Hematopoietic multipotent progenitor cell treated with erythropoietin and hydrocortisone succinate and interleukin-3 and kit ligand, for 4 days (in vitro differentiated cells): ENCODE data around the gene A1CF.
A peak's percentile ranks its signal among the peaks of the same experiment; 100 is the strongest.

Experiments
- DNase-seq: peaks from one replicate; pipeline ENCODE4 v3.0.0-alpha.2; 2015

Gene A1CF

GRCh38 chr10:50861370-50861769, 24.1 kb downstream of the A1CF start:
- DNase-seq, result no peak

DNA sequence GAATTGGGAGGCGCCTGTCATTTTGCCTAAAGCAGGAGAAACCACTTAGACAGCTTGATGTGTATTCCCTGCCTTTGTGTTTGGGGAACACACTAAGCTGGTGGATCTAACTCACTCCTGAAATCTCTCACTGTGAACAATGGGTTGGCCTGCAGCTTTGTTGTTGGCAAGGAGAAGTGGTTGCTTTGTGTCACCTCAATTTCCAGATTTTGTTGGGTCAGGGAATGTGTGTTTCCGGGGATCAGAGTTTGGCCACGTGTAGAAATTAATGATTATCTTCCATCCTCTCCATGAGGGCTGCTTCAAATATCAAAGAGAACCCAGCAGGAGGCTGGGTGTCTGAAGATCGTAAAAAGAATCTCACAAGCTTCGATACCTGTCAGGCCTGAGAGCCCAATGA, 27.8 kb downstream of the A1CF start:
- no peak for DNase-seq

- DNase-seq, result no peak
Measured at GRCh38 chr10:50855461-50855860, 30.0 kb downstream of the A1CF start.

DNA sequence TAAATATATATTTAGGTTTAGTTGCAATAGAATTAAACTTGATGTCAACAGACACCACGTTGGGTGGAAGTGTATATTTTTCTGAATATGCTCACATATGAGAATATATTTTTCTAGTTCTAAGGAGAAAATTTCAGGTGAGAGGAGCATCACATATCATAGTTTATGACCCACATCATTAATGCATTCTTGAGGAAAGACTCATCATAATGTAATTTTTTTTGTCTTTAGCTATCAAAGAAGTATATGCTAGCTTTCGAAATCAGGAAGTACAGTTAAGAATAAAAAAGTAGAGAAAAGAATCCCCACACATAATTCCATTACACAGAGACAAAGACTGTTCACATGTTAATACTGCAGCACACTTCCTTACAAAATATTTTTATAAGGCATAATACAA, 30.4 kb downstream of the A1CF start:
- DNase-seq, result no peak

DNA sequence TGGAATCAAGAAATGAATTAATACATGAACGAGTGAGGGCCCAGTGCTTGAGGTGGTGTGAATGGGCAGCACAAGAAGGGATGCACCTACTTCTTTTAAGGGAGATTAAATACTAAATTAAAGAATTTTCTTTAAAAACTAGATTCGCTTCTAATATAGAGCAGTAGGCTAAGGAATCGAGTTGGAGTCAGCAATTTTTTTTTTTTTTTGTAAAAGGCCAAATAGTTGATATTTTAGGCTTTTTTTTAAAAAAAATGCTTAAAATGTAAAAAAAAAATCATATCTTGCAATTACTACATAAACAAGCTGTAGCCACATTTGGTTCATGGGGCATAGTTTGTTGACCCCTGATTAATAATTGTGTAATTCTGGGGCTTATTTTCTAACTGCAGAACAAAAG, 31.9 kb downstream of the A1CF start:
- DNase-seq, result no peak

DNA sequence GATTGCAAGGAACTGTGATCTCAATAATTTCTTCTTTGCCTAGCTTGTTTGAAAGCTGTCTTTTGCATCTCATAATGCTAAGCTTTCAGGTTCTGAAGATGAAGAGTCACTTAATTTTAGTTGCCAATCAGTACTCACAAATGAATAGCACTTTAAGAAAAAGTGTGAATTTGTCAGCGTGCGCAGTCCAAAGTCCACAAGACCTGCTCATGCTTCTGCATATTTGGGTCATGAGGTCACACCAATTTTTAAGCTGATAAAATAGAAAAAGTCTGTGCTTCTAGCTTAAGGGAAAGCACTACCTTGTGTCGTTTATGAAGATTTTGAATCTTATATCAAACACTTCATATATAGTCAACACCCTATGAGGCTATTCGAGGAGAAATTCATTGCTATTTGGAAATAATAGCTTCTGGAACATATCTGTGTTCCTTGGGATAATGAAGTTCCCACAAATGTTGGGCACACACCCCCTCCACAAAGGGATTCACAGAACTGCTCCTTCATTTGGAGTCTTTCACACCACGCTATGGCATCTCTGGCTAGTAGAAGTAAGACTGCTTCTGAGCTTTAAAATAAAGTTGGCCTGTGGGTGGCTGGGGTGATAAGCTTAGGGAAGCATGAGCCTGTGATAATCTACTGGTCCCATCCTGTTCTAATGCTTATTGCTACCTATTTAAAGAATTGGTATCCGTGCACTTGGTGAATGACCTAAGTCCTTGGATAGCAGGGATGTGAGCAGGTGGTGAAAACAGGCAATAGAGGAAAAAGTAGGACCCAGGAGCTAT, 33.3 kb downstream of the A1CF start:
- DNase-seq, result peak; percentile 11

- DNase-seq, result no peak
Measured at GRCh38 chr10:50850578-50851230, 34.7 kb downstream of the A1CF start.

DNA sequence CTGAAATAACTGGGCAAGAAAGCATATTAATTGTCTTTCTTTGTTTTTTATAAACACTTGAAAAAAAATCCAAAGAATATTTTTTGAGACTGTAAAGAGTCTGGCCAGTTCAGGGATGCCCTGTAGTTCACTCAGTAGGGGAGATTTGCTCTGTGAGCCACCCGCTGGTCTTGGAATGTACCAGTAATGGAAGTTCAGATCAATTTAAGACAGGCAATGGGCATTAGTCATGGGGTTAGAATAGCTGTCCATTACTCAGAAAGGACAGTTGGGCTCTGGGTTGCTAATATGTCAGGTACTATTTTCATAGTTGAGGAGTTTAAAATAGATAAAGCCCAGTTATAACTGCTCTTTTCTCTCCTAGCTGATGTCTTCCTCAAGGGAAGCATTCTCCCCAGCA, 38.7 kb downstream of the A1CF start:
- no peak for DNase-seq

GRCh38 chr10:50837095-50837494, 48.3 kb downstream of the A1CF start:
- DNase-seq, result no peak

DNA sequence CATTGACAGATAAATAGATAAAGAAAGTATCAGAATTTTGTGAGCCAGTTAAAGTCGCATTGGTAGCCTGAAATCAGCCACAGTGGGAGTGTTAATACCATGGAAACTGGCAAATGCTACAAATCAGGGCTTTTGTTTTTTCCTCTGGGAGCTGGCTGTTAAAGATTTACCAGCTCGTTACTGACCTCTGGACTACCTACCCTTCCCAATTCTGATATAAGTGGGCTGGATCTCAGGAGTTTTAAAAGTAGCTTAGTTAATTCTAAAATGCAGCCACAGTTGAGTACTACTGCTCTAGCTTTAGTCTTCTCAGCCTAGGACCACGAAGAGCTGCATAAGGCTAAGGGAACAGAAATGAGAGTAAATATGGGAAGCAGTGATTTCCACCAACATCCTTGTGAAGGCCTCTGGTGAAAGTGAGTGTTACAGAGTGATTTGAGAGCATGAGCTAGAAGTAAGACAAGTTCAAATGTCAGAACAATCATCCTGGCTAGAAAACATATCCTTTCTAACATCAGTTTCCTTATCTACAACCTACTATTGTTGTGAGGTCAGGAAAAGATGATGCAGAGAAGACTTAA, 53.2 kb downstream of the A1CF start:
- DNase-seq, result no peak

GRCh38 chr10:50830066-50830465, 55.4 kb downstream of the A1CF start:
- no peak for DNase-seq

DNA sequence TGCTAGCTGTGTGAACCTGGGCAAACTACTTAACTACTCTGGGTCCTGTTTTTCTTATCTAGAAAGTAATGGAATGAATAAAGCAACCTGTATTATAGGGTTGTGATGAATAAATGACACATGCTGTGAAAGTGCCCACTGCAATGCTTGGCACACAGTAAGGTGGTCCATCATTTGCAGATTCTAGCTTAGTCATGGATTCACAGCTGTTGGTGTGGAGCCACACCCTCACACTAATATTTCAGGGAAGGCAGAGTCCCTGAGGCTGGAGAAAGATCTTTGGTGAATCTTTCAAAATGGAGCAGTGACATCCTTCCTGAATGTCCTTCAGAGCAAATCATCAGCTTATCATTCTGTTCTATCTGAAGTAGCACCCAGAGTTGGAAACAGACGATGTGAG, 60.6 kb downstream of the A1CF start:
- no peak for DNase-seq

DNA sequence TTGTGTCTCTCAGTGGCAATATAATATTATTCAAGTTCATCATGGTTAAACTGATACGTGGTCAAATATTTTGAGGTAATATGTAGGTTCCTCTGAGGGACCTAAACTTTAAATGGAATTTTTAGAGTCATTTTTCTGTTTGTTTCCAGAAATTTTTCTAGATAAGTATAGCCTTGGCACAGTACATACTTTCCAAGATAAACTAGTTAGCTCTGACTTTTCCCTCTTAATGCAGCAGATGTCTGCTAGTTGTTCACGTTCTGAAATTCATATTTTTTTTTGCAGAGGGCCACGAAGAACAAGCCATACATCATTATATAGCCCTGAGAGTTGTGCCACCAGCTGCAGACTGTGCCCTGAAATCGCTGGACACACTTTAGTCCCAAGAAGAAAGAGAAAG, 61.6 kb downstream of the A1CF start:
- DNase-seq, result no peak

GRCh38 chr10:50809596-50809995, 75.8 kb downstream of the A1CF start:
- no peak for DNase-seq

DNA sequence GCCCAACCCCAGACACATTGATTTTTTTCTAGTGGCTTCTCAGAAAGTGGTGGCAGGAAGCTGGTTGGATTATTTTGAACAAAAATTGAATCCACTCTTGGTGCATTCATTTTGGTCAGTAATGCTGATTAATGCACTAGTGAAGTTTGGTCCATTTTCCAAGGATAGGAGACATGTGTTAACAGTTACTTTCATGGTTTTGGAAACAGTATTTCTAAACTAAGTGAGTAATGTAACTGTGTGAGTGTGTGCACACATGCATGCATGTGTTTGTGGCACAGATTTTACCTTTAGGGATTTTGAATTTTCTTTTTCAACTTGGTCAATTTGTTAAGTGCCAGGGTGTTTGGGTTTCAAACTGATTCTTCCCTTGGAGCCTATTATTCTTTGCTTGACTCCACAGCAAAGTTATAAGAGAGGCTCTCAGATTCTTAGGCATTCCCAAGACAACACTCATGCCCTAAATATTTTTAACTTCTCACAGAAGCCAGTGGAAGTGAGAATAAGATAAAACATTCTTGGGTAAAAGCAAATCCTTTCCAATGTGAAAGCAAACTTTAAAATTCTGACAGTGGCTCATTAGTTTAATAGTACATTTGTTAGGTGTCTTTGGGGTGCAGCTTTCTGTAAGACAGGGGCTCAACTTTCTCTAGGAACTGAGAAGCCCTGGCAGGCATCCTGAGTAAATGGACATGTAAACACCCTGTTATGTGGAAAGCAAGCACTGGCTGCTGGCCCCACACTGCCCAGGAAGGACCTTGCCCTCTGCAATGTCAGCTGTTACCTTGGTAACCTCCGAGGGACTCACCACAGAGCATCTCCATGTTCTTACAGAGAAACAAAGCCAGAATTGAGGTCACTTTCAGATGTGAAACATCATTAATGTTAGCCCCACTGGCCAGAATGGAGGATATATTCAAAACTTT, 77.3 kb downstream of the A1CF start:
- no peak for DNase-seq

- DNase-seq, result no peak
Measured at GRCh38 chr10:50805981-50806622, 79.3 kb downstream of the A1CF start.

DNA sequence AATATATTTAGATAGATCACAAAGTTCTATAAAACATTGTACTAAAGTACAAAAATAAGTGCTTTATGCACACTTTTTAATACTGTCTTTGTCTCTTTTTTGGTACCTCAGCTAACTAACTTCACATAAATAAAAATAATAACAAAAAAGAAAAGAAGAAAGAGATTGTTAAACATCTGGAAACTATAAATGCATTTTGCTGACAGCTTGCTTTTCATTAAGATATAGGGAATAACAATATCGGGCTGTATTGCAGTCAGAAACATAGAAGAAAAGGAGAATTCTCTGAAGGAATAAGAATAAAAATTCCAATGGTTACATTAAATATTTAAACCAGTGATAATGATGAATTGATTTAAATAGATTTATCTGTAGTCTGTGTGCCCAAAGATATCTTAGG, 85.8 kb downstream of the A1CF start:
- no peak for DNase-seq

GRCh38 chr10:50798297-50798696, 87.1 kb downstream of the A1CF start:
- DNase-seq, result no peak

DNA sequence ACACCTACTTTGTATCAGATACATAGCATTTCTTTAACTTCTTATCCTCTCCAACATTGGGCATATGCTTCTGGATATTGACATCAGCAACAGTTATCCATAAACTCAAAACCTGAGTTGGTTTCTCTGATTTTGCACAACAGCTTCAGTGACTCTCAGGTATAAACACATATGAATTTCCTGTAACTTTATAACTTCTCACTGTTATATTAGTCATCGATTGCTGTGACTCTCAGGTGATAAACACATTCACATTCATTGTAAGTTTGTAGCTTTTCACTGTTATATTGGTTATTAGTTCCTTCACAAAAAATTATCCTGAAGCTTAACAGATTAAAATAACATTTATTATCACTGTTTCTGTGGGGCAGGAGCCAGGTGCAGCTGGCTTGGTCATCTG, 88.7 kb downstream of the A1CF start:
- DNase-seq, result no peak

GRCh38 chr10:50794490-50794889, 90.9 kb downstream of the A1CF start:
- no peak for DNase-seq

DNA sequence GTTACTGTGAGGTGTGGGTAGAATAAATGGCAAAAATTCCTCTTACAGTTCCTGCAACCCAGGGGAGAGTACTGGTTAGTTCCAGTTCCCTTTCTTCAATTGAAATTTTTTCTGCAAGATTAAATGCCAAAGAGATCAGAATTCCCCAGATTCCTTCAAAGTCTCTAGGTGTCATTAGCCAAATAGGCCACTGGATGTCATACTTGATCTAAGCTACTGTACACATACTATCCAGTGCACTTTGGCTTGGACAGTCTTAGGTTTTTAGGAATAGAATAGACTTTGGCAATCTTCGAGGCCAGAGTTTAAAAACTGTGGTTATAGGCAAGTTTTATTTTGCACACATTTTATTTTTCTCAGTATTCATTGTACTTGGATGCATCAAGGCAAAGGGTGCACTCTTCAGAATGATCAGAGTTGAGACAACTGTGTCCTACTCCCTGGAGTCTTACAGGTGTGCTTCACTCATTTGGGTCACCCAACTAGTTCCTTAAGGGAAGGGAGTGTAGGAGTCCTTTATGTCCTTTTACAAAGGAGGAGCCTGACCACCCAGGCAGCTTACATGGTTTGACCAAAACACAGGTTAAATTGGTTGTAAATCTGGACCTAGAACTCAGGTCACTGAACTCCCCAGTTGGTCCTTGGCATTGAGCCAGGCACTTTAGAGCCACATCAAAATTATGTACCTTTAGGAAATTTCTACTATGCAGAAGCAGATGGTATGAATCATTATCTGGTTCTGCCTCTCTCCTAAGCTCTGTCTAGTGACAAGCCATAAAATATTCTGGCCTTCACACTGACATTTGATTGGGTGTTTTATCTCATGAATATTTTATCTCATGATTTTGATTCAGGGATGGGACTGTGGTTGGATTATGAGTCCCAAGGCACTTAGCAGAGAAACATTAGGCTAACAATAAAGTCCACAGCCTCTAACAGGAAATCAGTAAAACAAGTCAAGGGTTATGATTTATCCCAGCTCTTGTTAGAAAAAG, 96.2 kb downstream of the A1CF start:
- peak; percentile 27 for DNase-seq
